Measurements from ENCODE around the gene OCSTAMP.

The OCSTAMP gene

DNA sequence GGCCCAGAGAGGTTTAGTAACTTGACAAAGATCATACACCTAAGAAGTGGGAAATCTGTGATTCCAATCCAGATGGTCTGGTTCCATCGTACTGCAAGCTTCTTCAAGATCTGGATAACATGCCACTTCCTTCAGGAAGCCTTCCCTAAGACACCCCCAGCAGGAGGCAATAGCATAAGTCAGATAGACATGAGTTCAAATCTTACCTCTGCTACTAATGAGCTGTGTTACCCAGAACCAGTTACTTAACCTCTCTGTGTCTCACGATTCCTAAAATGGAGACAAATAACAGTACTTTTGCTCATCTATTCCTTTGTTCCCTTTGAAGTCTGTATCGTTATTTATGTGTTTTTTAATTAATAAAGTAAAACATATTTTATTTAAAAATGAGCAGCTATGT, 22.3 kb upstream of the OCSTAMP start:
- DNase-seq: no peak

DNA sequence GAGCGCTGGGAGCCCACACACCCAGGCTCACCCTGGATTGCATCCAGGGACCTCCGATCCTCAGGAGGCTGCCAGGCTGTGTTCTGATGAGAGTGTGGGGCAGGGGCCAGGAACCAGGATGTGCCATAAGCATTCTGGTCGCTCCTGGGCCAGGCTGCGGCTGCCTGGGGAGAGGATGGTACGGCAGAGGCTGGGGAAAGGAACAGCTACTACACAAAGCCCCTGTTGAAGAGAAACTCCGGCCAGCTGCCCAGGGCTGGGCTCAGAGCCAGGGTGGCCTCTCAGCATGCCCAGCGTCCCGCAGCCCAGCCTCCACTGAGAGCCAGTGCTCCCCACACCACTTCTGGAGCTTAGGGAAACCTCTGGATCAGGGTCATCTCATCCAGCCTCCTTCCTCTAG, 21.7 kb upstream of the OCSTAMP start:
- no peak for DNase-seq

DNA sequence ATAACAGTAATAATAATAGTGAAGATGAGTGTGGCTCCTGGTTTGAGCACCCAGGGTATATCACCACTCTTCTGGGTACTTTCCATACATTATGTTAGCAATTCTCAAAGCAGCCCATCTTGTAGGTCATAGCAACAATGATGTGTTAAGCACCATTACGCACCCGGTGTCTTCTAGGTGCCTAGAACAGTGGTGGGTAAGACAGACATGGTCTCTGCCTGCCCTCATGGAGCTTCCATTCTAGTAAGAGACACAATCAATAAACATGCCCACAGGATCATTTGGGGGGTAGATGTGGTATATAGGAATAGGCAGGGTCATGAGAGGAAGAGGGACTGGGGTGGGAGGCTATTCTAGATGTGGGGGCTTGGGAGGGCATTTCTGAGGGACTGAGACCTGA, 21.0 kb upstream of the OCSTAMP start:
- DNase-seq: no peak

GRCh38 chr20:46570956-46571355, 20.5 kb upstream of the OCSTAMP start:
- DNase-seq: no peak

DNA sequence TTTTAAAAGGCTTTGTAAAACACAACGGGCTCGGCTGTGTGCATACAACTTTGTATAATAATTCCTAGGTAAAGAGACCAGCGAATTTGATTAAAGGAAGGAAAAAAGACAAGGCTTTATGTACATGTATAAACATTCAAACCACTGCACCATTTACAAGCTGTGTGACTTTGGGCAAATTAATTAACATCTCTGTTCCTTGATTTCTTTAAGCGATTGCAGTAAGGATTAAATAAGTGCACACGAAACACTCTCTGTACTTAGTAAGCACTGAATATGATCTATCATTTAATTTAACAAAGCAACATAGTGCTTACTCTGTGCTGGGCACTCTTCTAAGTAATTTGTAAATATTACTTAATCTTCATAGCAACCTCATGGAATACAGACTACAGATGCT, 19.5 kb upstream of the OCSTAMP start:
- no peak for DNase-seq

- DNase-seq: no peak
These were observed 18.2 kb upstream of the OCSTAMP start for GRCh38 chr20:46568570-46569129.

- no peak for DNase-seq
These were observed 15.7 kb upstream of the OCSTAMP start for GRCh38 chr20:46566125-46566524.

GRCh38 chr20:46564241-46564957, 13.9 kb upstream of the OCSTAMP start:
- DNase-seq: no peak

DNA sequence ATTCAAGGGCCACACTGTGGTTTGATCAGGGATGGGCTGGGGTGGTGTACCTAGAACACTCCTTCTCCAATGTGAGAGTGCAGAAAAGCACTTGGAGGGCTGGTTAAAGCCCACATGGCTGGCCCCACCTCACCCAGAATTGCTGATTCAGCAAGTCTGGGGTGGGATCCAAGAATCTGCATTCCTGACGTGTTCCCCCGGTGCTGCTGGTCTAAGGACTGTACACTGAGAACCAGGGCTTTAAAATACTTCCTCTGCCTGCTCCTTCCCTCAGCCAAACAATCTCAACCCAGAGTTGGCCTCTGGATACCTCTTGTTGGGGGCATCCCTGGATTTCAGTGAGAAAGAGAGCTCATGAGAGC, 13.4 kb upstream of the OCSTAMP start:
- DNase-seq: no peak

DNA sequence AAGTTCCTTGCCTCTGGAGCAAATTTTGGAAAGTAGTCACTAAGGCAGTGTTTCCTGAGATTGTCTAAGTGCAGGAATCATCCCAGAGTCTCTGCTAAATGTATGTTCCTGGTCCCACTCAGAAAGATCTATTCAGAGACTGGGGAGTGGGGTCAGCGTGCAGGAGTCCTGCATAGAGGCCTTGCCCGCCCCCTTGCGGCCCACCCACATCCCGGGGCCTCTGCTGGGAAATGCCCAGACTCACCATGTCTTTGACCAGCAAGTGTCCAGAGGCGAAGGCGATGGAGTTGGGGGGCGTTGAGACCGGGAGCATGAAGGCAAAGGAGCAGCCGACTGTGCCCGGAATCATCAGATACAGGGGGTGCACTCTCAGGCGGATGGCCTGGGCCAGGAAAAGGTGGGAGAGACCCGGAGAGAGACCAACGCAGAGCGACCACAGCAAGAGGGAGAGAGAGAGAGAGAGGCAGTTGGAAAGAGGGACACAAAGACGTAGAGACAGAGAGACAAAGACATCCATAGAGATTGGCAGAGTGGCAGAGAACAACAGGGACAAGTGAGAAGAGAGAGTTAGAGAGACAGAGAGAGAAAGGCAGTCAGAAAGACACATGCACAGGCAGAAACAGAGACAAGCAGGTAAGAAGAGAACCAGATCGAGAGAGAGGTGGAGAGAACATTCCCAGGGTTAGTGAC, 12.9 kb upstream of the OCSTAMP start:
- DNase-seq: no peak

- peak; percentile 67 for DNase-seq
These were observed 12.1 kb upstream of the OCSTAMP start for GRCh38 chr20:46562373-46563169.

DNA sequence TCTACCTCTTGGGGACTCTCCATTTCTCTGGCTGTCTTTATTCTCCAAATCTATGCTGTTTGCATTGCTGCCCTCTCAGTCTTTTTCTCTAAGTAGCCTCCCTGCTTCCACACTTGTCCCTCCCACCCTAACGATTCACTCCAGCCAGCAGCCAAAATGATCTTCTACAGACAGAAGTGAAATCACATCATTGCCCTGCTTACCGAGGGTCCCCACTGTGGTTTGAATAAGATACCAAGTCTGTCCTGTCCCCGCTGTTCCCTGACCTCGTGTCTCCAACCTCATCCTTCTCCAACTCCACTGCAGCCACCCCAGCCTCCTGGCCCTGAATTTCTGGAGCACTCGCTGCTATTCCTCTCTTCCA, 11.5 kb upstream of the OCSTAMP start:
- DNase-seq: no peak

GRCh38 chr20:46559685-46560440, 9.4 kb upstream of the OCSTAMP start:
- no peak for DNase-seq

- no peak for DNase-seq
These were observed 8.5 kb upstream of the OCSTAMP start for GRCh38 chr20:46559001-46559400.

GRCh38 chr20:46558511-46558959, 8.1 kb upstream of the OCSTAMP start:
- DNase-seq: no peak

GRCh38 chr20:46557231-46557956, 6.9 kb upstream of the OCSTAMP start:
- no peak for DNase-seq

- no peak for DNase-seq
These were observed 5.0 kb upstream of the OCSTAMP start for GRCh38 chr20:46555370-46555956.

- no peak for DNase-seq
These were observed 4.4 kb upstream of the OCSTAMP start for GRCh38 chr20:46554828-46555227.

DNA sequence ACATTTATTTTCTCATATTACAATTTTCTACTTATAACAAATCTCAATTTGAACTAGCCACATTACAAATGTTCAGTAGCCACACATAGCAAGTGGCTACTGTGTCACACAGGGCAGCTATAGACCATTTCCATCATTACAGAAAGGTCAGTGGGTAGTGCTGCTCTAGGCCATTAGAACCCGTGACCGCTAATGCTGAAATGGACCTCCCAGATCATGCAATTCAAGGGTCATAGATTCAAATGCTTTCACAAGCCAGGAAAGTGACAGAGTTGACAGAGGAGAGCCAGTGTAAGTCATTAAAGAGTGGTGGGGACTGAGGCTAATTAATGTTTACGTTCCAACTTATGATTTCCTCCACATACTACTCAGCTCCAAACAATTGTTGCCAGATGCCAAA, 3.5 kb upstream of the OCSTAMP start:
- DNase-seq: no peak

DNA sequence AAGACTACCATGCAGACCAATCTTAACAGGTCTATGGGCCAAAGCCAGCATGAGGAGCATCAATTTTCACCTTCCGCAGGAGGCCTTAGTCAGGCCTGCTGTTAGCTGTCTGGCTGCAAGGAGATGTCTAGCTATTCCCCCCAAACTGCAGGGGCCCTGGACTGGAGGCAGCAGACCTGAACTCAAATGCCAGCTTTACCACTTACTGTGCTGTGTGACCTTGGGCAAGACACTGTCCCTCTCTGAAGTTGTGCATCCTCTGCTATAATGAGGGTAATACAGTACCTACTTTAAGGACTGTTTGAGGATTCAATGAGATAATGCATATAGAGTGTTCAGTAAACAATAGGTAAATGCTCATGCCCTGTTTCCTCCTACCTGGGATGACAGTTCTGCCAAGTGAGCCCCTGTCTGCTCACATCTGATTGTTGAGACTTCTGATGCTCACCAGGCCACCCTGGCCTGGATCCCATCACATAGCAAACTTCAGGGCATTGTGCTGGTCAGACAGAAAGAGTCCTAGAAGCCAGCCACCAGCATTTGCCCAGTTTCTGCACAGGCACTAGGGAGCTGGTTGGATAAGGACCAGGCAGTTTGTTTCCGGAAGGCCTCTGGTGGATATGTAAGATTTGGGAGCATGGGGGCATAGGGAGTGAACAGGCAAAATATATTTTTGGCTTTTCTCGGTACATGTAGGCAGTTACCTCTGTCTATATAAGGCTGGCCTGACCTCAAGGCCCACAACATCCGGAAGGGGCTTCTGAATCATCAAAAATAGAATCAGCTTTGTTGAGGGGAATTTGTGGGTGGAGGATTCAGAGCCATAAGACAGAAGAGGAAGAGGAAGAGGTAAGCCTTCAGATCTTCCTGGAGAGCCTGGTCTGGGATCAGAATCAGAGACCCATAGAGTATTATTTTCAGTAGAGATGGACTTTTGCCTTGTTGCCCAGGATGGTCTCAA, 2.3 kb upstream of the OCSTAMP start:
- peak; percentile 30 for DNase-seq
